ELF-1 (cell line): ENCODE measurements around the gene ETAA1.

Experiments
- DNase-seq: peaks from one replicate; pipeline ENCODE4 v3.0.0-alpha.2; 2016; ENCODE audit warnings: low read depth, low spot score

The ETAA1 gene

GRCh38 chr2:67437114-67437513, 40.0 kb downstream of the ETAA1 start:
- DNase-seq: no peak

- DNase-seq: no peak
Observed at GRCh38 chr2:67438337-67438736, 41.2 kb downstream of the ETAA1 start.

- DNase-seq: no peak
Observed at GRCh38 chr2:67445652-67446268, 48.6 kb downstream of the ETAA1 start.

GRCh38 chr2:67446491-67446911, 49.4 kb downstream of the ETAA1 start:
- no peak for DNase-seq

GRCh38 chr2:67448648-67449047, 51.5 kb downstream of the ETAA1 start:
- DNase-seq: no peak

GRCh38 chr2:67451086-67451832, 54.1 kb downstream of the ETAA1 start:
- no peak for DNase-seq

- no peak for DNase-seq
Observed at GRCh38 chr2:67453310-67453709, 56.2 kb downstream of the ETAA1 start.

GRCh38 chr2:67455219-67456142, 58.3 kb downstream of the ETAA1 start:
- DNase-seq: no peak

- DNase-seq: no peak
Observed at GRCh38 chr2:67456428-67456827, 59.3 kb downstream of the ETAA1 start.

GRCh38 chr2:67457699-67458098, 60.6 kb downstream of the ETAA1 start:
- no peak for DNase-seq

- no peak for DNase-seq
Observed at GRCh38 chr2:67459761-67460160, 62.6 kb downstream of the ETAA1 start.
